ENCODE data around the gene TPM4. TPM values are rescaled to one million over a fixed set of nuclear protein-coding genes. Genes with fewer than 3 reads are reported as not detected.

The TPM4 gene
- total and polyA plus RNA-seq, 7 experiments from 2014 or later = 28.2 to 435 (median 66.8) TPM

DNA sequence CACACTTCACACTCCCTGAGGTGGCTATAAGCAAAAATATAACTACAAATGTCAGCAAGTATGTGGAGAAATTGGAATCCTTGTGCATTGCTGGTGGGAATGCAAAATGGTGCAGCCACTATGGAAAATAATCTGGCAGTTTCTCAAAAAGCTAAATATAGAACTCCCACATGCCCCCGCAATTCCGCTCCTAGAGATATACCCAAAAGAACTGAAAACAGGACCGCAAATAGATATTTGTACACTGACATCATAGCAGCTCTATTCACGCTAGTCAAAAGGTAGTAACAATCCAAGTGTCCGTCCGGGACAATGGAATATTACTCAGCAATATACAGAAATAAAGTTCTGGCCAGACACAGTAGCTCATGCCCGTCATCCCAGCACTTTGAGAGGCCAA lies 31.5 kb upstream of the TPM4 start:
- no peak overlapping the region for H3K27ac Mint-ChIP-seq
- peaks cover 6 to 22% (median 15%) of the 10 kb centered on the region in 7 donors for H3K4me1 Mint-ChIP-seq
- H3K4me3 ChIP-seq (ENCODE audit: low read length) = no peak overlapping the region
- peaks cover 0 to 2% (median 0%) of the 10 kb centered on the region in 11 donors for H3K9me3 Mint-ChIP-seq
- no peak overlapping the region for H3K4me3 Mint-ChIP-seq
- POLR2A ChIA-PET = interaction anchor here (0.8 kb wide), 1 partner anchor 41 kb away, joined by 3 read pairs; no protein-coding TSS in a partner anchor
- no peaks in the 10 kb centered on the region for H3K36me3 ChIP-seq (ENCODE audit: control insufficient read depth in 2 of 3, insufficient read depth in 3 of 3, low read length in 3 of 3)
- intact Hi-C loops (cut with micrococcal nuclease) = loop anchor here (5.0 to 10.0 kb wide), 2 partner anchors 410 to 417 kb away; no protein-coding TSS in a partner anchor
- peaks cover 0 to 7% of the 10 kb centered on the region in 2 donors for H3K4me1 ChIP-seq (ENCODE audit: control insufficient read depth in 2 of 2, insufficient read depth in 2 of 2, low read length in 2 of 2)
- peaks cover 0 to 24% (median 0%) of the 10 kb centered on the region in 5 donors for H3K27me3 Mint-ChIP-seq
- no peaks in the 10 kb centered on the region for H3K36me3 Mint-ChIP-seq
- H3K9me3 ChIP-seq (ENCODE audit: control insufficient read depth in 2 of 3, low read length in 3 of 3) = no peaks in the 10 kb centered on the region
- H3K27me3 ChIP-seq (ENCODE audit: control insufficient read depth in 2 of 2, insufficient read depth in 2 of 2, low read length in 2 of 2) = no peaks in the 10 kb centered on the region
- CTCF ChIA-PET = no interaction called here
- ATAC-seq = no peak
- no peak overlapping the region for H3K27ac ChIP-seq (ENCODE audit: low read depth, low read length)
- no peak for DNase-seq

DNA sequence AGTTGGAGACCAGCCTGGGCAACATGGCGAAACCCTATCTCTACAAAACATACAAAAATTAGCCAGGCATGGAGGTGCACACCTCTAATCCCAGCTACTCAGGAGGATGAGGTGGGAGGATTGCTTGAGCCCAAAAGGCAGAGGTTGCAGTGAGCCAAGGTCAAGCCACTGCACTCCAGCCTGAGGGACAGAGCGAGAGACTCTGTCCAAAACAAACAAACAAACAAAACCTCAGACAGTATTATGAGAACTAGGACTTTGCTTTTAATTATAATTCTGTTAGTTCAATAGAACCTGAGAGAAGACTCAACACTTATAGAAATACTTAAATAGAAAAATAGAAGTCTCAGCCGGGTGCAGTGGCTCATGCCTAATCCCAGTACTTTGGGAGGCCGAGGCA lies 31.1 kb upstream of the TPM4 start:
- Mint-ChIP-seq H3K36me3 (no peaks in the 10 kb centered on the region), H3K9me3 (peaks cover 0 to 2% (median 0%) of the 10 kb centered on the region in 11 donors), H3K4me3 (no peak overlapping the region), H3K4me1 (peaks cover 6 to 20% (median 16%) of the 10 kb centered on the region in 7 donors), H3K27ac (no peak overlapping the region), H3K27me3 (peaks cover 0 to 28% (median 0%) of the 10 kb centered on the region in 5 donors)
- Histone ChIP-seq H3K36me3 (ENCODE audit: control insufficient read depth in 2 of 3, insufficient read depth in 3 of 3, low read length in 3 of 3) (no peaks in the 10 kb centered on the region), H3K27me3 (ENCODE audit: control insufficient read depth in 2 of 2, insufficient read depth in 2 of 2, low read length in 2 of 2) (no peaks in the 10 kb centered on the region), H3K9me3 (ENCODE audit: control insufficient read depth in 2 of 3, low read length in 3 of 3) (no peaks in the 10 kb centered on the region), H3K4me1 (ENCODE audit: control insufficient read depth in 2 of 2, insufficient read depth in 2 of 2, low read length in 2 of 2) (peaks cover 0 to 7% of the 10 kb centered on the region in 2 donors), H3K4me3 (ENCODE audit: low read length) (no peak overlapping the region), H3K27ac (ENCODE audit: low read depth, low read length) (no peak overlapping the region)
- ATAC-seq (no peak), DNase-seq (no peak)
- intact Hi-C loops (cut with micrococcal nuclease) = loop anchor here in 1 of 2 donors (10.0 kb wide), 1 partner anchor 410 kb away; no protein-coding TSS in a partner anchor
- ChIA-PET CTCF (interaction anchor here (0.6 kb wide), 1 partner anchor 99 kb away, joined by 5 read pairs; no protein-coding TSS in a partner anchor), POLR2A (interaction anchor here (0.8 kb wide), 1 partner anchor 41 kb away, joined by 3 read pairs; no protein-coding TSS in a partner anchor)

DNA sequence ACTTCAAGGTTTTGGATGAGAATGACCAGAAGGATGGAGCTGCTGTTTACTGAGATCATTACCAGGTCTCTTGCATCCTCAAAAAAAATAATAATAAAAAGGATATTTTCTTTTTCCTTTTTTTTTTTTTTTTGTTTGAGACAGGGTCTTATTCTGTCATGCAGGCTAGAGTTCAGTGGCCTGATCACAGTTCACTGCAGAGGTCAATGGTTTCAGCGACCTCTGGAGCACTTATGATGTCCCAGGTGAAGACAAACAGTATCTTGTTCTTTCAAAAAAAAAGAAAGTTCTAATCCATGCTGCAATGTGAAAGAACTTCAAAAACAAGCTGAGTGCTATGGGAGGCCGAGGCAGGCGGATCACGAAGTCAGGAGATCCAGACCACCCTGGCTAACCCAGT lies 30.4 kb upstream of the TPM4 start:
- Histone ChIP-seq H3K4me1 (ENCODE audit: control insufficient read depth in 2 of 2, insufficient read depth in 2 of 2, low read length in 2 of 2) (peaks cover 0 to 7% of the 10 kb centered on the region in 2 donors), H3K36me3 (ENCODE audit: control insufficient read depth in 2 of 3, insufficient read depth in 3 of 3, low read length in 3 of 3) (no peaks in the 10 kb centered on the region), H3K27ac (ENCODE audit: low read depth, low read length) (no peak overlapping the region), H3K4me3 (ENCODE audit: low read length) (no peak overlapping the region), H3K27me3 (ENCODE audit: control insufficient read depth in 2 of 2, insufficient read depth in 2 of 2, low read length in 2 of 2) (no peaks in the 10 kb centered on the region), H3K9me3 (ENCODE audit: control insufficient read depth in 2 of 3, low read length in 3 of 3) (no peaks in the 10 kb centered on the region)
- no peak for DNase-seq
- intact Hi-C loops (cut with micrococcal nuclease) = loop anchor here in 1 of 2 donors (10.0 kb wide), 1 partner anchor 411 kb away; no protein-coding TSS in a partner anchor
- ATAC-seq = no peak
- H3K9me3 Mint-ChIP-seq = no peaks in the 10 kb centered on the region
- no peaks in the 10 kb centered on the region for H3K36me3 Mint-ChIP-seq
- peaks cover 6 to 16% (median 12%) of the 10 kb centered on the region in 7 donors for H3K4me1 Mint-ChIP-seq
- CTCF ChIA-PET = interaction anchor here (0.7 kb wide), 1 partner anchor 180 kb away, joined by 5 read pairs; no protein-coding TSS in a partner anchor
- H3K27me3 Mint-ChIP-seq = peaks cover 0 to 26% (median 0%) of the 10 kb centered on the region in 5 donors
- H3K4me3 Mint-ChIP-seq = no peak overlapping the region
- no peak overlapping the region for H3K27ac Mint-ChIP-seq
- POLR2A ChIA-PET = no interaction called here

DNA sequence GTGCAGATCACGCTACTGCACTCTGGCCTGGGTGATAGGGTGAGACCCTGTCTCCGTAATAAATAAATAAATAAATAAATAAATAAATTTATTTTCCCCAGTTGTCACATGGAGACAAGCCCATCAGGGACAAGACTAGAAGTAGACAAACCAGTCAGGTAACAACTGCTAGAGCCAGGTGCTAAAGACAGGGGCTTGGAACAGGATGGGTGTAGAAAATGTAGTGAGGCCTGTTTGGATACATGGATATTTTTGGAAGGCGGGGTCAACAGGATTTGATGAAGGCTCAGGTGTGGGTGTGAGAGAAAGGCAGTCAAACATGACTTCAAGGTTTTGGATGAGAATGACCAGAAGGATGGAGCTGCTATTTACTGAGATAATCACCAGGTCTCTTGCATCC lies 27.7 kb upstream of the TPM4 start:
- H3K4me1 Mint-ChIP-seq = peaks cover 0 to 24% (median 15%) of the 10 kb centered on the region in 7 donors
- no peaks in the 10 kb centered on the region for H3K4me1 ChIP-seq (ENCODE audit: control insufficient read depth in 2 of 2, insufficient read depth in 2 of 2, low read length in 2 of 2)
- no peaks in the 10 kb centered on the region for H3K36me3 ChIP-seq (ENCODE audit: control insufficient read depth in 2 of 3, insufficient read depth in 3 of 3, low read length in 3 of 3)
- ChIA-PET CTCF (no interaction called here), POLR2A (interaction anchor here (0.6 kb wide), 1 partner anchor 180 kb away, joined by 5 read pairs; no protein-coding TSS in a partner anchor)
- no peak overlapping the region for H3K4me3 Mint-ChIP-seq
- H3K9me3 ChIP-seq (ENCODE audit: control insufficient read depth in 2 of 3, low read length in 3 of 3) = no peaks in the 10 kb centered on the region
- no peaks in the 10 kb centered on the region for H3K27me3 ChIP-seq (ENCODE audit: control insufficient read depth in 2 of 2, insufficient read depth in 2 of 2, low read length in 2 of 2)
- no peak overlapping the region for H3K4me3 ChIP-seq (ENCODE audit: low read length)
- no peaks in the 10 kb centered on the region for H3K9me3 Mint-ChIP-seq
- intact Hi-C loops (cut with micrococcal nuclease) = loop anchor here in 1 of 2 donors (10.0 kb wide), 1 partner anchor 414 kb away; no protein-coding TSS in a partner anchor
- peaks cover 0 to 11% (median 0%) of the 10 kb centered on the region in 5 donors for H3K27me3 Mint-ChIP-seq
- DNase-seq = no peak
- H3K27ac ChIP-seq (ENCODE audit: low read depth, low read length) = no peak overlapping the region
- H3K36me3 Mint-ChIP-seq = no peaks in the 10 kb centered on the region
- no peak for ATAC-seq
- no peak overlapping the region for H3K27ac Mint-ChIP-seq

DNA sequence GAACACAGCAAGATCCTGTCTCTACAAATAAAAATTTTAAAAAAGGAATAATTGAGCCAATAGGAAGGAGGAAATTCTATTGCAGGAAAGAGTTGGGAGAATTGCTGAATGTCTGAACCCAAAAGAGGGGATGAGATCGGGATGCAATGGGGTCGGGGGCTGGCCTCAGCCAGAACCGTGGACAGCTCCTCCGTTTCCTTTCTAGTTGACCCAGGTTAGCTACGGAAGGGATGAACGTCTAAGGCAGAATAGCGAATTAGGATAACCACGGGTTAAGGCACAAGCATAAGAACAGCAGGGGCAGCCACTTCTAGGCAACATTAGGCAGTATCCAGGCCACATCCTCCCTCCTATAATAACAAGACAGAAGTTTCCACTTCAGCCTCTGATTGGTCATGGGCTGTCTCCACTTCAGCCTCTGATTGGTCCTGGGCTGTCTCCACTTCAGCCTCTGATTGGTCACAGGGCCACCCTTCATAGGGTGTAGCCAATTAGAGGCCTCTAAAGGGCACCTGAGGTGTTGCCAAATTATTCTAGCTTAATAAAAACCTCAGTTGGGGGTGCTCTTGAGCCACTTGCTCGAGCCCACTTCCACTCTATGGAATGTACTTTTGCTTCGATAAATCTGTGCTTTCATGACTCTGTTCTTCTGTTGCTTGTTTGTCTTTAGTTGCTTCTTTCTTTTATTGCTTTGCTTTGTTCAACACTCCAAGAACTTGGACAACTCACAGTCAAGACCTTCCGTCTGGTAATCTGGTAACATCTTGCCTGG lies 24.9 kb upstream of the TPM4 start:
- ATAC-seq (peak; percentile 96), DNase-seq (peak in 7 of 9 donors; percentile 23 to 64 (median 44))
- Mint-ChIP-seq H3K36me3 (peaks cover 0 to 8% (median 0%) of the 10 kb centered on the region in 5 donors), H3K4me3 (no peak overlapping the region), H3K9me3 (peaks cover 0 to 9% (median 4%) of the 10 kb centered on the region in 11 donors), H3K27ac (peak overlapping the region in 5 of 9 donors; percentile 31 to 59 (median 51)), H3K4me1 (peaks cover 0 to 24% (median 15%) of the 10 kb centered on the region in 7 donors), H3K27me3 (peaks cover 0 to 22% (median 0%) of the 10 kb centered on the region in 5 donors)
- intact Hi-C loops (cut with micrococcal nuclease) = loop anchor here in 1 of 2 donors (1.0 kb wide), 2 partner anchors 19 to 60 kb away; partner anchors contain the start of gene RAB8A
- H3K4me1 ChIP-seq (ENCODE audit: control insufficient read depth in 2 of 2, insufficient read depth in 2 of 2, low read length in 2 of 2) = no peaks in the 10 kb centered on the region
- H3K4me3 ChIP-seq (ENCODE audit: low read length) = no peak overlapping the region
- no peaks in the 10 kb centered on the region for H3K9me3 ChIP-seq (ENCODE audit: control insufficient read depth in 2 of 3, low read length in 3 of 3)
- H3K36me3 ChIP-seq (ENCODE audit: control insufficient read depth in 2 of 3, insufficient read depth in 3 of 3, low read length in 3 of 3) = no peaks in the 10 kb centered on the region
- H3K27ac ChIP-seq (ENCODE audit: low read depth, low read length) = no peak overlapping the region
- ChIA-PET POLR2A (no interaction called here), CTCF (interaction anchor here (0.6 to 1.3 kb wide), 3 partner anchors 9 to 422 kb away, joined by 3 read pairs; no protein-coding TSS in a partner anchor)
- H3K27me3 ChIP-seq (ENCODE audit: control insufficient read depth in 2 of 2, insufficient read depth in 2 of 2, low read length in 2 of 2) = no peaks in the 10 kb centered on the region

DNA sequence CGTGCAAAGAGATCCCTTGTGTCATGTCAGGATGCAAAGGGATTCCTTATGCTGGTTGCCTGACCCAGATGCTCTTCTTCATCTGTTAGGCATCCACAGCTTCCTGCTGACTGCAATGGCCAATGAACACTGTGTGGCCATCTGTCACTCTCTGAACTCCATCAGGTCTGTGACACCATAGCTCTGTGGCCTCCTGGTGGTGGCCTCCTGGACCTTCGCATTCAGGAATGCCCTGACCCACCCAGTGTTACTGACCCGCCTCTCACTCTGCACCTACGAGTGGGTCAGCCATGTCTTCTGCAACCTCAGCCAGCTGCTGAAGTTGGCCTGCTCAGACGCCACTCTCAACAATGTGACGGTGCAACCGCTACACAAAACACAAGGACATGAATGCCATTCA lies 23.9 kb upstream of the TPM4 start:
- peaks cover 0 to 15% (median 4%) of the 10 kb centered on the region in 11 donors for H3K9me3 Mint-ChIP-seq
- peak overlapping the region in 3 of 9 donors; percentile 35 to 69 (median 38) for H3K27ac Mint-ChIP-seq
- H3K36me3 Mint-ChIP-seq = peaks cover 0 to 8% (median 0%) of the 10 kb centered on the region in 5 donors
- peaks cover 0 to 28% (median 0%) of the 10 kb centered on the region in 5 donors for H3K27me3 Mint-ChIP-seq
- CTCF ChIA-PET = interaction anchor here (0.6 kb wide), 1 partner anchor 423 kb away, joined by 3 read pairs; no protein-coding TSS in a partner anchor
- Histone ChIP-seq H3K36me3 (ENCODE audit: control insufficient read depth in 2 of 3, insufficient read depth in 3 of 3, low read length in 3 of 3) (no peaks in the 10 kb centered on the region), H3K27ac (ENCODE audit: low read depth, low read length) (no peak overlapping the region), H3K27me3 (ENCODE audit: control insufficient read depth in 2 of 2, insufficient read depth in 2 of 2, low read length in 2 of 2) (no peaks in the 10 kb centered on the region), H3K4me3 (ENCODE audit: low read length) (no peak overlapping the region), H3K4me1 (ENCODE audit: control insufficient read depth in 2 of 2, insufficient read depth in 2 of 2, low read length in 2 of 2) (no peaks in the 10 kb centered on the region), H3K9me3 (ENCODE audit: control insufficient read depth in 2 of 3, low read length in 3 of 3) (no peaks in the 10 kb centered on the region)
- peaks cover 0 to 24% (median 15%) of the 10 kb centered on the region in 7 donors for H3K4me1 Mint-ChIP-seq
- H3K4me3 Mint-ChIP-seq = no peak overlapping the region
- ATAC-seq = no peak
- POLR2A ChIA-PET = no interaction called here
- intact Hi-C loops (cut with micrococcal nuclease) = no loop called here
- DNase-seq = no peak

All from naive thymus-derived CD4-positive, alpha-beta T cell (primary cell).